Activated B cell treated with CpG ODN at 0.5 μM for 24 hours (primary cell): ENCODE results near the gene HORMAD2. TPM values are rescaled to one million over a fixed set of nuclear protein-coding genes. Genes with fewer than 3 reads are reported as not detected.

ENCODE experiments used
- ATAC-seq: fragments of 200-7000 bp; cut with Tn5 transposase; one replicate; pipeline ENCODE4 v1.10.0; 2021; ENCODE audit warnings: low read depth, mild to moderate bottlenecking, moderate library complexity
- CTCF ChIA-PET: fragments of 350-600 bp; sonication (Branson Sonifier 250); formaldehyde crosslinking; loops from one replicate; lab custom pipeline; 2021; ENCODE audit warnings: antibody characterized with exemption; lab: Charles Lee
- POLR2A ChIA-PET: fragments of 350-600 bp; sonication (Branson Sonifier 250); formaldehyde crosslinking; loops from one replicate; lab custom pipeline; 2021; ENCODE audit warnings: antibody characterized with exemption; lab: Charles Lee
- DNase-seq: peaks from one replicate; pipeline ENCODE4 v3.0.0; 2022
- H3K27ac Mint-ChIP-seq: one replicate; pipeline ENCODE4 v1.8.0; 2020; ENCODE audit warnings: mixed read lengths
- H3K27me3 Mint-ChIP-seq: one replicate; pipeline ENCODE4 v1.8.0; 2021; ENCODE audit warnings: mixed read lengths
- H3K36me3 Mint-ChIP-seq: one replicate; pipeline ENCODE4 v1.8.0; 2021; ENCODE audit warnings: low read depth, mixed read lengths
- H3K4me1 Mint-ChIP-seq: one replicate; pipeline ENCODE4 v1.8.0; 2021; ENCODE audit warnings: mixed read lengths
- H3K4me3 Mint-ChIP-seq: one replicate; pipeline ENCODE4 v1.8.0; 2020; ENCODE audit warnings: mild to moderate bottlenecking, mixed read lengths
- H3K9me3 Mint-ChIP-seq: one replicate; pipeline ENCODE4 v1.8.0; 2020; ENCODE audit warnings: mixed read lengths
- CTCF ChIP-seq: fragments of 200-600 bp; IDR thresholded peaks from one replicate; pipeline ENCODE4 v1.8.0; 2022; ENCODE audit warnings: antibody characterized with exemption, mild to moderate bottlenecking
- intact Hi-C: fragments of 100-400 bp; cut with micrococcal nuclease; formaldehyde crosslinking; loops from one replicate; pipeline ENCODE4 v1.15.1; 2024
- total RNA-seq: library from RNA; stranded (reverse); gene quantifications from 2 replicates; pipeline ENCODE4 v1.2.3, GENCODE V29; 2022

Gene HORMAD2
- total RNA-seq, 1 donor from 2014 or later: not detected

GRCh38 chr22:30221121-30221992 is 141.1 kb downstream of the HORMAD2 start:
- peak; percentile 31 for ATAC-seq
- DNase-seq: no peak
- no peak for TF ChIP-seq CTCF
- Mint-ChIP-seq H3K27ac (no peak overlapping the region), H3K27me3 (peaks cover 5% of the 10 kb centered on the region), H3K4me1 (peaks cover 20% of the 10 kb centered on the region), H3K4me3 (peak overlapping the region; percentile 16), H3K36me3 (no peaks in the 10 kb centered on the region), H3K9me3 (no peaks in the 10 kb centered on the region)
- CTCF ChIA-PET: no interaction called here
- POLR2A ChIA-PET: no interaction called here
- intact Hi-C loops: no loop called here

GRCh38 chr22:30222321-30222720 is 142.1 kb downstream of the HORMAD2 start:
- intact Hi-C loops: no loop called here
- ChIA-PET CTCF (no interaction called here), POLR2A (no interaction called here)
- no peak for TF ChIP-seq CTCF
- DNase-seq (no peak), ATAC-seq (no peak)
- H3K4me1 Mint-ChIP-seq: peaks cover 20% of the 10 kb centered on the region
- H3K27me3 Mint-ChIP-seq: peaks cover 5% of the 10 kb centered on the region
- H3K9me3 Mint-ChIP-seq: no peaks in the 10 kb centered on the region
- no peak overlapping the region for H3K4me3 Mint-ChIP-seq
- no peak overlapping the region for H3K27ac Mint-ChIP-seq
- no peaks in the 10 kb centered on the region for H3K36me3 Mint-ChIP-seq

GRCh38 chr22:30223303-30223702 is 143.0 kb downstream of the HORMAD2 start:
- H3K4me3 Mint-ChIP-seq: no peak overlapping the region
- CTCF ChIA-PET: no interaction called here

GRCh38 chr22:30224161-30224857 is 144.0 kb downstream of the HORMAD2 start:
- no peak for DNase-seq
- intact Hi-C loops: no loop called here
- ChIA-PET POLR2A (no interaction called here), CTCF (no interaction called here)
- Mint-ChIP-seq H3K27ac (no peak overlapping the region), H3K36me3 (no peaks in the 10 kb centered on the region), H3K4me3 (no peak overlapping the region), H3K27me3 (peaks cover 10% of the 10 kb centered on the region), H3K9me3 (no peaks in the 10 kb centered on the region), H3K4me1 (peaks cover 20% of the 10 kb centered on the region)
- ATAC-seq: no peak
- TF ChIP-seq CTCF: no peak

More at GRCh38 chr22:30223303-30223702, 143.0 kb downstream of the HORMAD2 start:
- Mint-ChIP-seq H3K27me3 (peaks cover 8% of the 10 kb centered on the region), H3K4me1 (peaks cover 20% of the 10 kb centered on the region), H3K36me3 (no peaks in the 10 kb centered on the region), H3K9me3 (no peaks in the 10 kb centered on the region), H3K27ac (no peak overlapping the region)
- no peak for ATAC-seq
- intact Hi-C loops: no loop called here
- POLR2A ChIA-PET: no interaction called here
- TF ChIP-seq CTCF: no peak
- DNase-seq: no peak

GRCh38 chr22:30225220-30225927 is 145.1 kb downstream of the HORMAD2 start:
- ATAC-seq (no peak), DNase-seq (no peak)
- no peaks in the 10 kb centered on the region for H3K9me3 Mint-ChIP-seq
- no peak overlapping the region for H3K4me3 Mint-ChIP-seq
- peaks cover 18% of the 10 kb centered on the region for H3K4me1 Mint-ChIP-seq
- POLR2A ChIA-PET: no interaction called here
- no peaks in the 10 kb centered on the region for H3K36me3 Mint-ChIP-seq
- CTCF ChIA-PET: no interaction called here
- no peak for TF ChIP-seq CTCF
- intact Hi-C loops: no loop called here
- H3K27ac Mint-ChIP-seq: no peak overlapping the region
- peaks cover 10% of the 10 kb centered on the region for H3K27me3 Mint-ChIP-seq
